K562 (cell line): ENCODE data around the gene KCTD19. TPM values are rescaled to one million over a fixed set of nuclear protein-coding genes. Genes with fewer than 3 reads are reported as not detected.

Source experiments
- ARNT ChIP-seq, 2 experiments: fragments of 450-650 bp; IDR thresholded peaks; 2 replicates each; pipeline ENCODE4 v1.6.1; 2016; ENCODE audit warnings: mild to moderate bottlenecking in 1 of 2
- GATAD2B ChIP-seq: fragments of 450-650 bp; IDR thresholded peaks from 2 replicates; pipeline ENCODE4 v1.6.1; 2017; ENCODE audit warnings: mild to moderate bottlenecking, borderline replicate concordance
- KAT8 ChIP-seq: fragments of 450-650 bp; IDR thresholded peaks from 2 replicates; pipeline ENCODE4 v1.6.1; 2016; ENCODE audit warnings: low read depth, mild to moderate bottlenecking
- NFE2 ChIP-seq: IDR thresholded peaks from 2 replicates; pipeline ENCODE4 v1.6.1; 2014; ENCODE audit warnings: antibody characterized with exemption, low read depth
- NR2C2 ChIP-seq, 2 experiments: fragments of 200-800 bp in 1 of 2; sonication (Bioruptor generic) in 1 of 2; sonication (generic) in 1 of 2; formaldehyde crosslinking in 1 of 2; IDR thresholded peaks; 2 replicates each; pipeline versions ENCODE4 v1.6.1 to v1.8.0; 2016 to 2022; ENCODE audit warnings: mild to moderate bottlenecking in 1 of 2, missing compliant biosample characterization in 1 of 2, missing genetic modification characterization in 1 of 2, missing genetic modification reagents in 1 of 2
- OTX1 ChIP-seq: fragments of 450-650 bp; formaldehyde crosslinking; IDR thresholded peaks from 2 replicates; pipeline ENCODE4 v1.4.0; 2022; ENCODE audit warnings: mild to moderate bottlenecking
- PRPF4 ChIP-seq: fragments of 200-400 bp; formaldehyde crosslinking; IDR thresholded peaks from one replicate; pipeline ENCODE4 v1.6.1; 2017; ENCODE audit warnings: low read length, low read depth, mild to moderate bottlenecking; ENCODE audit not compliant: insufficient read depth, poor library complexity, severe bottlenecking
- SMAD4 ChIP-seq: fragments of 250-450 bp; sonication (Bioruptor Pico); conservative IDR thresholded peaks from 2 replicates; pipeline ENCODE4 v1.8.0; 2021; ENCODE audit warnings: inconsistent platforms, mild to moderate bottlenecking, moderate library complexity
- SUPT5H ChIP-seq: fragments of 450-650 bp; IDR thresholded peaks from 2 replicates; pipeline ENCODE4 v1.6.1; 2016
- TGIF2 ChIP-seq: sonication (generic); formaldehyde crosslinking; IDR thresholded peaks from 2 replicates; pipeline ENCODE4 v1.8.1; 2022; ENCODE audit warnings: mild to moderate bottlenecking, missing genetic modification reagents, moderate library complexity
- TRIM24 ChIP-seq, 2 experiments: fragments of 450-650 bp; IDR thresholded peaks; 2 replicates each; pipeline ENCODE4 v1.6.1; 2016
- ZNF311 ChIP-seq: fragments of 250-450 bp; sonication (Bioruptor Pico); IDR thresholded peaks from 2 replicates; pipeline ENCODE4 v1.4.0; 2020; ENCODE audit warnings: mild to moderate bottlenecking, moderate library complexity
- ZNF75A ChIP-seq: fragments of 450-650 bp; formaldehyde crosslinking; IDR thresholded peaks from 2 replicates; pipeline ENCODE4 v1.4.0; 2020; ENCODE audit warnings: mild to moderate bottlenecking
- polyA plus RNA-seq, 8 experiments: library from polyadenylated mRNA; depleted of rRNA in 4 of 8; stranded (reverse) in 5 of 8; unstranded in 3 of 8; fragments of >200 nt; fragmentation: Nextera tagmentation in 2 of 8; fragmentation: Illumina TruSeq in 1 of 8; extraction: Ambion mirVana in 2 of 8; extraction: Trizol in 1 of 8; gene quantifications; 2 replicates each; pipeline versions ENCODE4 v1.2.1 to v1.2.3, GENCODE V29; 2011 to 2014; ENCODE audit warnings: inconsistent platforms in 1 of 8, missing spikeins in 1 of 8
- total RNA-seq, 7 experiments: library from RNA; depleted of rRNA in 6 of 7; stranded (reverse); fragments of >200 nt in 6 of 7; fragmentation: Illumina TruSeq in 2 of 7; extraction: Trizol in 2 of 7; gene quantifications; 2 replicates each; pipeline versions ENCODE4 v1.2.1 to v1.2.3, GENCODE V29; 2011 to 2021; ENCODE audit warnings: low replicate concordance in 1 of 7
- TF ChIP-seq, protein P1 (sequence below): sonication (generic); formaldehyde crosslinking; IDR thresholded peaks from 2 replicates; pipeline ENCODE4 v1.8.0; 2023; ENCODE audit warnings: mild to moderate bottlenecking, missing genetic modification reagents
- TF ChIP-seq, protein P2 (sequence below): fragments of 200-800 bp; sonication (Bioruptor generic); IDR thresholded peaks from 2 replicates; pipeline ENCODE4 v1.6.1; 2017; ENCODE audit warnings: missing genetic modification characterization, missing compliant biosample characterization
- TF ChIP-seq, protein P3 (sequence below): sonication (generic); formaldehyde crosslinking; IDR thresholded peaks from 2 replicates; pipeline ENCODE4 v1.8.0; 2022; ENCODE audit warnings: mild to moderate bottlenecking, missing genetic modification reagents

Gene KCTD19
- total and polyA plus RNA-seq, 9 of the 15 experiments (the other 6 are each of a cell fraction or from before 2014, with no cell fraction given) = 0.03 to 0.91 (median 0.22) TPM; not detected in 2

- TF ChIP-seq SMAD4 (CRISPR knock-in tag) = peak; percentile 88
- TF ChIP-seq, protein P1, sequence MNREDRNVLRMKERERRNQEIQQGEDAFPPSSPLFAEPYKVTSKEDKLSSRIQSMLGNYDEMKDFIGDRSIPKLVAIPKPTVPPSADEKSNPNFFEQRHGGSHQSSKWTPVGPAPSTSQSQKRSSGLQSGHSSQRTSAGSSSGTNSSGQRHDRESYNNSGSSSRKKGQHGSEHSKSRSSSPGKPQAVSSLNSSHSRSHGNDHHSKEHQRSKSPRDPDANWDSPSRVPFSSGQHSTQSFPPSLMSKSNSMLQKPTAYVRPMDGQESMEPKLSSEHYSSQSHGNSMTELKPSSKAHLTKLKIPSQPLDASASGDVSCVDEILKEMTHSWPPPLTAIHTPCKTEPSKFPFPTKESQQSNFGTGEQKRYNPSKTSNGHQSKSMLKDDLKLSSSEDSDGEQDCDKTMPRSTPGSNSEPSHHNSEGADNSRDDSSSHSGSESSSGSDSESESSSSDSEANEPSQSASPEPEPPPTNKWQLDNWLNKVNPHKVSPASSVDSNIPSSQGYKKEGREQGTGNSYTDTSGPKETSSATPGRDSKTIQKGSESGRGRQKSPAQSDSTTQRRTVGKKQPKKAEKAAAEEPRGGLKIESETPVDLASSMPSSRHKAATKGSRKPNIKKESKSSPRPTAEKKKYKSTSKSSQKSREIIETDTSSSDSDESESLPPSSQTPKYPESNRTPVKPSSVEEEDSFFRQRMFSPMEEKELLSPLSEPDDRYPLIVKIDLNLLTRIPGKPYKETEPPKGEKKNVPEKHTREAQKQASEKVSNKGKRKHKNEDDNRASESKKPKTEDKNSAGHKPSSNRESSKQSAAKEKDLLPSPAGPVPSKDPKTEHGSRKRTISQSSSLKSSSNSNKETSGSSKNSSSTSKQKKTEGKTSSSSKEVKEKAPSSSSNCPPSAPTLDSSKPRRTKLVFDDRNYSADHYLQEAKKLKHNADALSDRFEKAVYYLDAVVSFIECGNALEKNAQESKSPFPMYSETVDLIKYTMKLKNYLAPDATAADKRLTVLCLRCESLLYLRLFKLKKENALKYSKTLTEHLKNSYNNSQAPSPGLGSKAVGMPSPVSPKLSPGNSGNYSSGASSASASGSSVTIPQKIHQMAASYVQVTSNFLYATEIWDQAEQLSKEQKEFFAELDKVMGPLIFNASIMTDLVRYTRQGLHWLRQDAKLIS = no peak; the same call in 1 of the 2 replicates
- peak; percentile 91 for TF ChIP-seq GATAD2B
- TF ChIP-seq, protein P2, sequence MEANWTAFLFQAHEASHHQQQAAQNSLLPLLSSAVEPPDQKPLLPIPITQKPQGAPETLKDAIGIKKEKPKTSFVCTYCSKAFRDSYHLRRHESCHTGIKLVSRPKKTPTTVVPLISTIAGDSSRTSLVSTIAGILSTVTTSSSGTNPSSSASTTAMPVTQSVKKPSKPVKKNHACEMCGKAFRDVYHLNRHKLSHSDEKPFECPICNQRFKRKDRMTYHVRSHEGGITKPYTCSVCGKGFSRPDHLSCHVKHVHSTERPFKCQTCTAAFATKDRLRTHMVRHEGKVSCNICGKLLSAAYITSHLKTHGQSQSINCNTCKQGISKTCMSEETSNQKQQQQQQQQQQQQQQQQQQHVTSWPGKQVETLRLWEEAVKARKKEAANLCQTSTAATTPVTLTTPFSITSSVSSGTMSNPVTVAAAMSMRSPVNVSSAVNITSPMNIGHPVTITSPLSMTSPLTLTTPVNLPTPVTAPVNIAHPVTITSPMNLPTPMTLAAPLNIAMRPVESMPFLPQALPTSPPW (CRISPR knock-in tag) = peak; percentile 87
- TF ChIP-seq ARNT (IDR thresholded peaks at IDR 0.05) = no peak
- TF ChIP-seq OTX1 = no peak
- no peak for TF ChIP-seq KAT8
- TF ChIP-seq SUPT5H = peak; percentile 63
- TF ChIP-seq, protein P3, sequence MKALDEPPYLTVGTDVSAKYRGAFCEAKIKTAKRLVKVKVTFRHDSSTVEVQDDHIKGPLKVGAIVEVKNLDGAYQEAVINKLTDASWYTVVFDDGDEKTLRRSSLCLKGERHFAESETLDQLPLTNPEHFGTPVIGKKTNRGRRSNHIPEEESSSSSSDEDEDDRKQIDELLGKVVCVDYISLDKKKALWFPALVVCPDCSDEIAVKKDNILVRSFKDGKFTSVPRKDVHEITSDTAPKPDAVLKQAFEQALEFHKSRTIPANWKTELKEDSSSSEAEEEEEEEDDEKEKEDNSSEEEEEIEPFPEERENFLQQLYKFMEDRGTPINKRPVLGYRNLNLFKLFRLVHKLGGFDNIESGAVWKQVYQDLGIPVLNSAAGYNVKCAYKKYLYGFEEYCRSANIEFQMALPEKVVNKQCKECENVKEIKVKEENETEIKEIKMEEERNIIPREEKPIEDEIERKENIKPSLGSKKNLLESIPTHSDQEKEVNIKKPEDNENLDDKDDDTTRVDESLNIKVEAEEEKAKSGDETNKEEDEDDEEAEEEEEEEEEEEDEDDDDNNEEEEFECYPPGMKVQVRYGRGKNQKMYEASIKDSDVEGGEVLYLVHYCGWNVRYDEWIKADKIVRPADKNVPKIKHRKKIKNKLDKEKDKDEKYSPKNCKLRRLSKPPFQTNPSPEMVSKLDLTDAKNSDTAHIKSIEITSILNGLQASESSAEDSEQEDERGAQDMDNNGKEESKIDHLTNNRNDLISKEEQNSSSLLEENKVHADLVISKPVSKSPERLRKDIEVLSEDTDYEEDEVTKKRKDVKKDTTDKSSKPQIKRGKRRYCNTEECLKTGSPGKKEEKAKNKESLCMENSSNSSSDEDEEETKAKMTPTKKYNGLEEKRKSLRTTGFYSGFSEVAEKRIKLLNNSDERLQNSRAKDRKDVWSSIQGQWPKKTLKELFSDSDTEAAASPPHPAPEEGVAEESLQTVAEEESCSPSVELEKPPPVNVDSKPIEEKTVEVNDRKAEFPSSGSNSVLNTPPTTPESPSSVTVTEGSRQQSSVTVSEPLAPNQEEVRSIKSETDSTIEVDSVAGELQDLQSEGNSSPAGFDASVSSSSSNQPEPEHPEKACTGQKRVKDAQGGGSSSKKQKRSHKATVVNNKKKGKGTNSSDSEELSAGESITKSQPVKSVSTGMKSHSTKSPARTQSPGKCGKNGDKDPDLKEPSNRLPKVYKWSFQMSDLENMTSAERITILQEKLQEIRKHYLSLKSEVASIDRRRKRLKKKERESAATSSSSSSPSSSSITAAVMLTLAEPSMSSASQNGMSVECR (CRISPR knock-in tag) = 0 out of 2 replicates have a peak, but pooled peaks have one; percentile 77
- TF ChIP-seq ZNF311 = 0 out of 2 replicates have a peak, but pooled peaks have one; percentile 41
- TF ChIP-seq NFE2 = peak; percentile 20; the same call in 1 of the 2 replicates
- TF ChIP-seq ZNF75A (CRISPR knock-in tag) = 0 out of 2 replicates have a peak, but pooled peaks have one; percentile 23
- 0 out of 2 replicates have a peak, but pooled peaks have one; percentile 69 for TF ChIP-seq TGIF2 (CRISPR knock-in tag)
- no peak for TF ChIP-seq NR2C2 (CRISPR knock-in tag; IDR thresholded peaks at IDR 0.05)
- peak; percentile 56 for TF ChIP-seq NR2C2 (tag; IDR thresholded peaks at IDR 0.05)
- TF ChIP-seq PRPF4 = no peak
- TF ChIP-seq TRIM24 (IDR thresholded peaks at IDR 0.05) = peak in 1 of 2 experiments; percentile 95; a peak in 2 of 4 replicates
Observed at GRCh38 chr16:67279296-67280089, 47.0 kb downstream of the KCTD19 start, which contains the start of gene PLEKHG4 (continued).
